H54 (cell line): ENCODE data around the gene EID3.

ENCODE experiments used
- DNase-seq: peaks from one replicate; pipeline ENCODE4 v3.0.0; 2011; ENCODE audit warnings: low spot score, mixed read lengths; ENCODE audit not compliant: insufficient read length
- FAIRE-seq: peaks from 3 replicates; lab custom pipeline; 2011; peaks lifted over from hg19 to GRCh38; lab: Jason Lieb, UNC
- POLR2A ChIP-seq: IDR thresholded peaks from 2 replicates; pipeline ENCODE4 v1.6.1; 2011; ENCODE audit warnings: low read depth, mild to moderate bottlenecking, low read length

Gene EID3

GRCh38 chr12:104345234-104346066, 41.9 kb downstream of the EID3 start:
- TF ChIP-seq POLR2A, result no peak
- DNase-seq, result no peak
- no peak for FAIRE-seq

- FAIRE-seq (no peak), DNase-seq (no peak)
- TF ChIP-seq POLR2A, result no peak
Measured at GRCh38 chr12:104347374-104348075, 44.0 kb downstream of the EID3 start.

- TF ChIP-seq POLR2A, result no peak
- DNase-seq (no peak), FAIRE-seq (no peak)
Measured at GRCh38 chr12:104348283-104348993, 44.9 kb downstream of the EID3 start.

- TF ChIP-seq POLR2A, result no peak
- FAIRE-seq, result no peak
- no peak for DNase-seq
Measured at GRCh38 chr12:104348994-104349494, 45.5 kb downstream of the EID3 start.

- no peak for FAIRE-seq
- DNase-seq, result no peak
- no peak for TF ChIP-seq POLR2A
Measured at GRCh38 chr12:104350211-104351056, 46.9 kb downstream of the EID3 start.

GRCh38 chr12:104351057-104351983, 47.8 kb downstream of the EID3 start:
- DNase-seq (no peak), FAIRE-seq (no peak)
- no peak for TF ChIP-seq POLR2A

- no peak for TF ChIP-seq POLR2A
- FAIRE-seq, result no peak
- no peak for DNase-seq
Measured at GRCh38 chr12:104352106-104352713, 48.7 kb downstream of the EID3 start.

GRCh38 chr12:104353012-104353981, 49.8 kb downstream of the EID3 start:
- no peak for FAIRE-seq
- DNase-seq, result no peak
- TF ChIP-seq POLR2A, result no peak

GRCh38 chr12:104354167-104354867, 50.8 kb downstream of the EID3 start:
- DNase-seq (no peak), FAIRE-seq (no peak)
- no peak for TF ChIP-seq POLR2A
